Body of pancreas (tissue), 4 donors: ENCODE results near the gene GABRR1. TPM values are rescaled to one million over a fixed set of nuclear protein-coding genes. Genes with fewer than 3 reads are reported as not detected.

Experiments
- ATAC-seq: fragments of 150-250 bp; one replicate; pipeline ENCODE4 v1.9.1; 2016
- DNase-seq, 4 donors: peaks; one replicate each; pipeline ENCODE4 v3.0.0-alpha.2; 2019
- H3K27ac ChIP-seq, 4 donors: fragments of 200-600 bp; sonication (generic); 1 replicate in 3 of 4; 2 replicates in 1 of 4; pipeline versions ENCODE4 v1.5.1 to v1.6.1; 2016 to 2019; ENCODE audit warnings: mild to moderate bottlenecking in 1 of 4, mixed read lengths in 1 of 4, moderate library complexity in 1 of 4
- H3K27me3 ChIP-seq, 2 donors: fragments of 200-600 bp; sonication (generic); one replicate each; pipeline ENCODE4 v1.6.0; 2016; ENCODE audit warnings: mild to moderate bottlenecking in 1 of 2
- H3K36me3 ChIP-seq, 2 donors: fragments of 200-600 bp; sonication (generic); replicated peaks in 1 of 2; 2 replicates each; pipeline ENCODE4 v1.5.1; 2016; ENCODE audit warnings: low read depth in 2 of 2; ENCODE audit not compliant: insufficient read depth in 1 of 2
- H3K4me1 ChIP-seq: fragments of 200-600 bp; sonication (generic); one replicate; pipeline ENCODE4 v1.6.0; 2016
- H3K4me3 ChIP-seq, 2 donors: fragments of 200-600 bp; sonication (generic); 1 replicate in 1 of 2; 2 replicates in 1 of 2; pipeline ENCODE4 v1.5.1; 2016 to 2019
- H3K9me3 ChIP-seq, 3 donors: fragments of 200-600 bp; sonication (generic); 1 replicate in 2 of 3; 2 replicates in 1 of 3; pipeline ENCODE4 v1.5.1; 2016
- POLR2A ChIP-seq, 3 donors: fragments of 450-650 bp; IDR thresholded peaks; one replicate each; pipeline ENCODE4 v1.6.1; 2016; ENCODE audit warnings: antibody characterized with exemption in 3 of 3, mild to moderate bottlenecking in 2 of 3
- WGBS, 2 donors: methylation state at CpG; one replicate each; pipeline ENCODE4 v1.1.5; 2017; 5-methylcytosine and 5-hydroxymethylcytosine counted together
- intact Hi-C: fragments of 100-400 bp; cut with DNase I; formaldehyde crosslinking; loops from one replicate; pipeline ENCODE4 v1.15.1; 2023
- total RNA-seq, 2 donors: library from RNA; depleted of rRNA; stranded (reverse); fragments of >200 nt; gene quantifications; one replicate each; pipeline ENCODE4 v1.1.0, GENCODE V29; 2016
- TF ChIP-seq, protein P1 (sequence below), 7 experiments: fragments of 450-650 bp in 4 of 7; fragments of 200-600 bp in 3 of 7; sonication (generic) in 3 of 7; IDR thresholded peaks; one replicate each; pipeline ENCODE4 v1.5.1; 2016 to 2019; ENCODE audit warnings: antibody characterized with exemption in 7 of 7

GABRR1 gene
- total RNA-seq, 2 donors from 2014 or later, result not detected

DNA sequence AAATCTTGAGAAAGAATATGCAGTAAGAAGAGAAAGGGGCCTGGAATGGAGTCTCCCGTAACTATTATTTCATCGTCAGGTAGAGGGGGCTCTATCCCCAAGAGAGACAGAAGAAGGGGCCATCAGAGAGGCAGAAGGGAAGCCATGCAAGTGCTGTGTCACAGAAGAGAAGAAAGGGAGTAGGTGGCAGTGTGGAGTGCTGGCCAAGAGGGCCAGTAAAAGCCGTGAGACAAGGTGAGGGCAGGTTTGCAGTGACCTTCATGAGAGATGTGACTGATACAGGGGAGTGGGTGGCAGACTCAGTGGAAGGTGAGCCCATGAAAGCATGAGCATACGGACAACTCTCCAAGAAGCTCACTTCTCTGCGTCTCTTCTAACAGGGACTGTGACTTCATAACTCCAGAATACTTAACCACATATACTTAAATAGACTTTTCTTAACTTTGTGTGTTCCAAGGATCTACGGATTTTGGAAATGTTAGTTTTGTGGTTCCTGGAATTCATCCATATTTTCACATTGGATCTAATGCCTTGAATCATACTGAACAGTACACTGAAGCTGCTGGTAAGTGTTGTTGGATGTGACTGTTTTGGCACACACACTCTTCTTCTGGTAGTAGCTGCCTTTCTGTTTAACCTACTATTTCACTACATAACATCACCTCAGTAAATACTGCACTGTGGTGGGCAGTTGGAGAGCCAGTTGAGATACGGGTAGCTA lies 55.7 kb downstream of the GABRR1 start:
- Histone ChIP-seq H3K4me1 (no peaks in the 10 kb centered on the region), H3K27ac (no peak overlapping the region), H3K27me3 (no peaks in the 10 kb centered on the region), H3K4me3 (no peak overlapping the region), H3K9me3 (no peaks in the 10 kb centered on the region), H3K36me3 (peaks cover 0 to 13% of the 10 kb centered on the region in 2 donors)
- 75 to 78% methylated on average over 7 of the region's 7 CpGs for WGBS, 2 donors
- no peak for DNase-seq
- ATAC-seq, result no peak
- TF ChIP-seq, protein P1, sequence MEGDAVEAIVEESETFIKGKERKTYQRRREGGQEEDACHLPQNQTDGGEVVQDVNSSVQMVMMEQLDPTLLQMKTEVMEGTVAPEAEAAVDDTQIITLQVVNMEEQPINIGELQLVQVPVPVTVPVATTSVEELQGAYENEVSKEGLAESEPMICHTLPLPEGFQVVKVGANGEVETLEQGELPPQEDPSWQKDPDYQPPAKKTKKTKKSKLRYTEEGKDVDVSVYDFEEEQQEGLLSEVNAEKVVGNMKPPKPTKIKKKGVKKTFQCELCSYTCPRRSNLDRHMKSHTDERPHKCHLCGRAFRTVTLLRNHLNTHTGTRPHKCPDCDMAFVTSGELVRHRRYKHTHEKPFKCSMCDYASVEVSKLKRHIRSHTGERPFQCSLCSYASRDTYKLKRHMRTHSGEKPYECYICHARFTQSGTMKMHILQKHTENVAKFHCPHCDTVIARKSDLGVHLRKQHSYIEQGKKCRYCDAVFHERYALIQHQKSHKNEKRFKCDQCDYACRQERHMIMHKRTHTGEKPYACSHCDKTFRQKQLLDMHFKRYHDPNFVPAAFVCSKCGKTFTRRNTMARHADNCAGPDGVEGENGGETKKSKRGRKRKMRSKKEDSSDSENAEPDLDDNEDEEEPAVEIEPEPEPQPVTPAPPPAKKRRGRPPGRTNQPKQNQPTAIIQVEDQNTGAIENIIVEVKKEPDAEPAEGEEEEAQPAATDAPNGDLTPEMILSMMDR (IDR thresholded peaks at IDR 0.05), result no peak
- TF ChIP-seq POLR2A (IDR thresholded peaks at IDR 0.05), result no peak
- intact Hi-C loops, result no loop called here

DNA sequence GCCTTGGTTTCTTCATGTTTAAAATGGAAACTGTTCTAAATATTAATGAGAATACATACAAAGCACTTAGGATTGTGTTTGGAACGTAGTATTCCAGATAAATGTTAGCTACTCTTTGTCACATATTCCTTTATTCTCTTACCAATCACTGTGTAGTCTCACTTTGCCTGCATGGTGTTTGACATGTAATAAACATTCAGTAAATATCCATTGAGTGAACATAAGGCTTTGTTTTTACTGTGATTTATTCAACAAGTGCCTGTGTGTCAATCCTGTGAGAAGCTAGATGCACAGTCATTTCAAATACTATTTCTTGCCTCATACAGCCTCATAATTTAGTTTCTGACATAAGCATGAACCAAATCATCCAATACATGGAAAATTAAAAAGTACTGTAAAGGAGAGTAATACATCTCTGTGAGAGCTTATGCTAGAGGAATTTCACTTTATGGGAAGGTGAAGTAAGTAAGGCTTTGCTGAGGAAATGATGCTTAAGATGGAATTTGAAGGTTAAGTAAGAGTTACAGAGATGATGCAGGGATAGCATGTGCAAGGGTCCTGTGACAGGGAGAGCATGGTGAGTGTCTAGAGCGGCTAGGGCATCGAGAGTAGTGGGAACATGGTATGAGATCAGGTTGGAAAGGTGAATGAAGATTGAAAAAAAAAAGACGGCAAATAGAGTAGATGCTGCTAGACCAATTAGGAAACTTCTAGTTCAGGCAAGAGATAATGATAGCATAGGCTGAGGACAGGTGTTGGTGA lies 56.6 kb downstream of the GABRR1 start:
- ATAC-seq (no peak), DNase-seq (no peak)
- Histone ChIP-seq H3K36me3 (peaks cover 0 to 13% of the 10 kb centered on the region in 2 donors), H3K27me3 (no peaks in the 10 kb centered on the region), H3K4me1 (no peaks in the 10 kb centered on the region), H3K9me3 (no peaks in the 10 kb centered on the region), H3K4me3 (no peak overlapping the region), H3K27ac (no peak overlapping the region)
- TF ChIP-seq, protein P1 (IDR thresholded peaks at IDR 0.05), result no peak
- TF ChIP-seq POLR2A (IDR thresholded peaks at IDR 0.05), result no peak
- intact Hi-C loops, result no loop called here
- 92 to 94% methylated on average over 4 of the region's 4 CpGs for WGBS, 2 donors

DNA sequence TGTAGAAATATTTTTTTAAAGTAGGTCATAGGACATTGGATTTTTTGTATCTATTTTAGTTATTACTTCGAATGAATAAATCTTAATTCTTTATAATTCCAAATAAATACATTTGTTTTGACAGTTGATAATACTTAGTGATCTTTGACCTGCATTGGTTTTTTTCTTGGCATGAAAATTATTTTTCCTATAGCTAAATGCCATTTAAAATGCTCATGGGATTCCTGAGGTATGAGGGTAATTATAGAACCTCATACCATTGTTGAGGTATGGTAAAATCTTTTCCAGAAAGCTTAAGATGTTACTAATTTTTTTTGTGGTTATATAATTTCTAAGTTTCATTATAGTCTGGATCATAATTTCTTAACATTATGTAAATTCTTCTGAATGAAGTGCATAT lies 63.0 kb downstream of the GABRR1 start:
- no peak for TF ChIP-seq POLR2A (IDR thresholded peaks at IDR 0.05)
- TF ChIP-seq, protein P1 (IDR thresholded peaks at IDR 0.05), result no peak
- no peaks in the 10 kb centered on the region for H3K9me3 ChIP-seq
- 44 to 47% methylated on average over 1 of the region's 1 CpG for WGBS, 2 donors
- no peak overlapping the region for H3K27ac ChIP-seq
- DNase-seq (no peak), ATAC-seq (no peak)
- peaks cover 0 to 2% of the 10 kb centered on the region in 2 donors for H3K36me3 ChIP-seq
- H3K4me1 ChIP-seq, result peaks cover 10% of the 10 kb centered on the region
- no peaks in the 10 kb centered on the region for H3K27me3 ChIP-seq
- intact Hi-C loops, result no loop called here
- H3K4me3 ChIP-seq, result no peak overlapping the region

DNA sequence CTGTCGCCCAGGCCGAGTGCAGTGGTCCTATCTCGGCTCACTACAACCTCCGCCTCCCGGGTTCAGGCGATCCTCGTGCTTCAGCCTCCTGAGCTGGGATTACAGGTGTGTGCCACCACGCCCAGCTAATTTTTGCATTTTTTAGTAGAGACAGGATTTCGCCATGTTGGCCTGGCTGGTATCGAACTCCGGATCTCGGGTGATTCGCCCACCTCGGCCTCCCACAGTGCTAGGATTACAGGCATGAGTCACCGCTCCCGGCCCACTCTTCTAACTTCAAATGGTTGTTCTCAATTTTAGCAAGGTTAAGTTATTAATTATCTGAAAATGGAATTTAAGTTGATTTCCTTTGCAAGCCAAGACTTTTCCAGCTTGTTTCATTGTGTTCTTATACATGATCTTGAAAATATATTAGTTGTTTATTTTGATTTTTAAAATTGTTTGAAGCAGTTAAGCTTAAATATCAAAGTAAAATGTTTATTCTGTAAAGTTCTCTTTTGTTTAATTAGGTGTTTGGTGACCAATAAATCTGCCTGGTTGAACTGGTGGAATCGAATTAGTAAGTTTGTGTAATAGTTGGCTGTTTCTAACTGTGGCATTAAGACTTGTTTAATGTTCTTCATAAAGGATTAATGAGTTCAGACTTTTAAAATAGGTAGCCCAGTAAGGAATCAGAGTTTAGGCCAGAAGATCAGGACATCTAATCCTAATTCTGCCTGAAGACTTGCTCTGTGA lies 69.0 kb downstream of the GABRR1 start:
- intact Hi-C loops, result no loop called here
- H3K9me3 ChIP-seq, result no peaks in the 10 kb centered on the region
- H3K4me1 ChIP-seq, result peaks cover 25% of the 10 kb centered on the region
- no peak for DNase-seq
- H3K4me3 ChIP-seq, result no peak overlapping the region
- no peaks in the 10 kb centered on the region for H3K36me3 ChIP-seq
- H3K27me3 ChIP-seq, result no peaks in the 10 kb centered on the region
- 78 to 86% methylated on average over 16 to 17 of the region's 17 CpGs for WGBS, 2 donors
- no peak for ATAC-seq
- no peak overlapping the region for H3K27ac ChIP-seq
- no peak for TF ChIP-seq POLR2A (IDR thresholded peaks at IDR 0.05)
- TF ChIP-seq, protein P1 (IDR thresholded peaks at IDR 0.05), result no peak
